Measurements from ENCODE around the gene MGRN1.

- TF ChIP-seq EP300 (IDR thresholded peaks at IDR 0.05) (no peak), CTCF (IDR thresholded peaks at IDR 0.05) (no peak), POLR2AphosphoS5 (IDR thresholded peaks at IDR 0.05) (no peak), POLR2A (IDR thresholded peaks at IDR 0.05) (no peak)
Observed at GRCh38 chr16:4636196-4636595, 11.6 kb downstream of the MGRN1 start.
